Skin of body (tissue), 2 donors: Measurements from ENCODE around the gene OTUD3. TPM values are rescaled to one million over a fixed set of nuclear protein-coding genes. Genes with fewer than 3 reads are reported as not detected.
"Not testable (repeated sequence)": the region's sequence is repeated elsewhere in the genome, so short reads cannot be mapped to it uniquely, and the experiment has no call there.

ENCODE experiments used
- DNase-seq: peaks from one replicate; lab custom pipeline; 2025; lab: John Stamatoyannopoulos, UW
- total RNA-seq: library from RNA; depleted of rRNA; stranded (reverse); fragments of >200 nt; gene quantifications from one replicate; pipeline ENCODE4 v1.2.3, GENCODE V29; 2014

OTUD3 gene
- total RNA-seq, 1 donor from 2014 or later: 11.5 TPM

DNA sequence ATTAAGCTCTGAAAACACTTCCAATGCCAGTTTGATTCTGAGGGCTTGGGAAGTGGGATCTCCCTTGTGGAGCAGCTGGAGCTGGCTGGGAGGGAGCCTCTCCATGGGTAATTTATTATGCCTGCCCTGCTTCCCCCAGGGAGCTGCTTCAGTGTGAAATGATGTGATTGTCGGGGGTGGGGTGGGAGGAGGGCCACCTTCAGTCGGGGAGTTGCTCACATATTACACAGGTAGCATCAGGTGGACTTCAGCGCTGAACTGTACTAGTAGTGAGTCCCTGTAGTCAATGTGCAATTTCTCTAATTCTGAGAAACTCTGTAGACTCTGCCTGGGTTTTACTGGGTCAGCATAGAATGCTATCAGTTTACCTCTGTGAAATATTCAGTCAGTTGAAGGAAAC lies 28.5 kb downstream of the OTUD3 start:
- DNase-seq: no peak

DNA sequence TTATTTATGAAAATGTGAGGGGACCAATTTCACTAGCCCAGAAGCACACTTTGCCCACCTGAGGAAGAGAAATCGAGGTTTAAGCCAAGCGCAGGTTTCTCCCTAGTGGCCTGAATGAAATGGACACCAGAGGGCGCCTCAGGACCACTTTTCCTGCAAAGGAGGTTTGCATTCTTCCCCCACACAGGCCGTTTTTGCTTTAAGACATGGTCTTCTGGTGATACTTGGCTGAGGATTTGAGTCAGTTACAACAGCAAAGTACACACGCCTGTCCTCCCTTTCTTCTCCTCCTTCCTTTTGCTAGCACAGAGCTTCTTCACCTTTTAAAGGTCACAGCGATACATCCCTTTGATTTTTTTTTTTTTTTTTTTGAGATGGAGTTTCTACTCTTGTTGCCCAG lies 35.9 kb downstream of the OTUD3 start:
- peak; percentile 75 for DNase-seq

DNA sequence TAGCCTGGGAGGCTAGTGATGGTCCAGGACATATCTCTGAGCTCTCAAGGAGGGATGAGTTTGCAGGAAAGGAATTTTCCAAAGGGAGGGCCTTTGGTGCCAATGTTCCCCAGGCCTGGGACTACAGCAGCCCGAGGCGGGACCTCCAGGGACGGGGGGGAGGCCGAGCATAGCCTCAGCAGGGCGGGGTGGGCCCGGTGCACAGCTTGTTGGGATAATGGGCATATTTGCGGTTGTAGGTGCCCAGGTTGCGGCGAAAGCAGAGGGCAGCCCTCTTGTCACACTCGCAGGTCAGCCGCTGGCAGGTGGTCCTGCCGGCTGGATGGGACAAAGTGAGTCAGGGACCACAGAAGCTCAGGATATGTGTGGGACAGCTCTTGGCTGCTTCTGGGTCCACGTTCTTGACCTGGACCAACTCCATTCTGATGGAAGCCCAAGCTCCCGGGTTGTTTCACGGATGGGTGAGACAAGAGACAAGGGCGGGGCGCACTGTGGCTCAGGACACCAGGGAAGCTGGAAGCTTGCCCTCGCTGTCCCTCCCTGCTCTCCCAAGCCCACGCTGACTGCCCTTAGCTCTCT lies 38.0 kb downstream of the OTUD3 start:
- no peak for DNase-seq

DNA sequence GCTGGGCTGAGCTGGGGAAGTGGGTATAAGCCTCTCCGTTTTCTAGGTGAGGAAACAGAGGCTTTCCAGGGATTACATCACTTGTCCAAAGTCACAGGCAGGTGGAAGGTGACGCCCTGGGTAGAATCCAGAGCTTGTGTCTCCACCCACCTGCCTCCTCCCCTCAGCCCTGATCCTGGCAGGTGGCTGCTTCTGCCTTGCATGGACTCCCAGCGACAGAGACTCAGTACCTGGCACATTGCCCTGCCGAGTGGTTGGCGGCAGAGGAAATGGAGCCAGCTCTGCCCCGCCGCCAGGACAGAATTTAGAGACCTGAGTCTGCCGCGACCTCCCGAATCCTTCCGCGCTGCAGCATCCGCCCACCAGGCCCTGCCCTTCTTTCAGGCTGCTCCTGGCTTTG lies 39.1 kb downstream of the OTUD3 start:
- no peak for DNase-seq

DNA sequence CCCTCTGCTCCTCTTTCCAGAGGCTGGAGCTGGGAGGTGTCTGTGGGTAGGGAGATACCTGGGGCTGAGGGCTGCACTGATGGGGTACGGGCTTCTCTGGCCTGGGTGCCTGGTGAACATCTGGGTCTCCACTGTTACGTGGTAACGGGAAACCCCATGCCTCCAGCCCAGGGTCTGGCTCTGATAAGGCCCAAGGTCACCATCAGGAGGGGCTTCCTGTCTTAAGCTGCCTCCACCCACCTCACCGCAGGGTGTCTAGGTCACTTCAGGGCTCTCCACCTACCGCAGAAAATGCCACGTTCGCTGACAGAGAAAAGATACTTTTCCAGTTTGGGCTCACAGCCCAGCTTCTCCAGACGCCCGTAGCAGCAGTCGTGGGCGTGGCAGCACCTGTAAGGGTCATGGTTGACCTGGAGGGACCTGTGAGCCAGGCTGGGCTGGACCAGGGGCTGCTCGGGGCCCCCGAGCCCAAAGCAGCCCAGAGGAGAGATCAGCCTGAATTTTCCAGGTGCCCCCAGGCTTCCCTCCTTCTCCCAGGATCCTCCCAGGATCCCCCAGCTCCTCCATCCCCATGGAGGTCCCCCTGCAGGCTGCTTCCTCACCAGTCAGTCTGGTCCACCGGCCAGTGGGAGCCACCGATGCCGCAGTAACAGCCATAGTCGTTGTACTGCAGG lies 40.0 kb downstream of the OTUD3 start:
- DNase-seq: no peak

DNA sequence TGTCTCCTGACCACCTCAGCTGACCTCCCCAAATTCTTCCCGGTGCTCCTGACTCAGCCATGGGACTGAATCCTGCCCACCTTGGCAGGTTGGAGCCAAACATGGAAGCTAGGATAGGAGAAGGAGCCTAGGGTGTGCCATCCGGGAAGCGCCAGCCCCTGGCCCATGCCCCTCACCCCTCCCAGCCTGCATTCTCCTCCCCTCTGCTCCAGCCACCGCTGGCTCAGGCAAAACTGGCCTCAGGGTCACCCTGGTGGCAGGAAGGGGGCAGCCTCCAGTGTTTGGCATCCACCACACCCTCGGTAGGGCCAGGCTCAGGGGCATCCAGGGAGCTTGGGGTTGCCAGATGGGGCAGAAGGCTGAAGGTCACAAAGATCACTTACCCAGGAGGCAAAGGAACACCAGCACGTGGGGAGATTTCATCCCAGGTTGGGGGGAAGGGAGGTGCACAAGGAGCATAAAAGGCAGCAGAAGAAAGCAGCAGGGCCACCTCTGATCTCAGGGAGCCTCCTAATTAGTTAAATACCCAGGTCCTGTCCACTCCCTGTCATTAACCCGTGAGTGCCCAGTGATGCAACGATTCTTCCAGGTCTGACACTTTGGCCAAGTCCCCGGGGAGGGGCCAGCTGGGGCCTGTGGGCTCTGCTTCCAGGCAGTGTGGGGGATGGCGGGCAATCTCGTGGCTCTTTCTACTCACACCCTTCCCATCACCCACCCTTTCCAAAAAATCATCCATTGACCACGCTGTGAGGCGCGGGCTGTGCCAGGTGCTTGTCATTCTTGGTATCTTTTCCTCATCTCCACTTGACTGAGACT lies 41.1 kb downstream of the OTUD3 start, which contains the start of gene PLA2G2E:
Gene PLA2G2E, minus strand, starts transcription at position 481 of the 816 bp plus-strand sequence. Its CDS starts 58 bp downstream, at position 423.
- DNase-seq: no peak

DNA sequence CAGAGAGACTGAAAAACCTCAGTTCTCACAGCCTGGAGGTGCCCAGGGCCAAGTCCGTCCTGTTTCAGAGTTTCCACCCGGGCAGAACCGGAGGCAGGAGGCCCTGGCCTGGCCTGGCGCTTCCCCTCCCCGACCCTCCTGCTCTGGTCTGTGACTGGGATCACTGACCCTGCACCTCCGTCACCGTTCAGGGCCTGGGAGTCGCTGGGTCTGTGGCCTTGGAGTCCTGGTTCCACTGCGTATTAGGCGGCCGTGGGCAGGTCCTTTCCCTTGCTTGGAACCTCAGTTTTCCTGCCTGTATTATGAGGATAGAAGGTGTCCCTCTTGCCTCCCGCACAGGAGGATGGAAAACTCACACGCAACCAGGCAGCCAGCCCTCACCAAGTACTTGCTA lies 41.8 kb downstream of the OTUD3 start:
- DNase-seq: no peak

DNA sequence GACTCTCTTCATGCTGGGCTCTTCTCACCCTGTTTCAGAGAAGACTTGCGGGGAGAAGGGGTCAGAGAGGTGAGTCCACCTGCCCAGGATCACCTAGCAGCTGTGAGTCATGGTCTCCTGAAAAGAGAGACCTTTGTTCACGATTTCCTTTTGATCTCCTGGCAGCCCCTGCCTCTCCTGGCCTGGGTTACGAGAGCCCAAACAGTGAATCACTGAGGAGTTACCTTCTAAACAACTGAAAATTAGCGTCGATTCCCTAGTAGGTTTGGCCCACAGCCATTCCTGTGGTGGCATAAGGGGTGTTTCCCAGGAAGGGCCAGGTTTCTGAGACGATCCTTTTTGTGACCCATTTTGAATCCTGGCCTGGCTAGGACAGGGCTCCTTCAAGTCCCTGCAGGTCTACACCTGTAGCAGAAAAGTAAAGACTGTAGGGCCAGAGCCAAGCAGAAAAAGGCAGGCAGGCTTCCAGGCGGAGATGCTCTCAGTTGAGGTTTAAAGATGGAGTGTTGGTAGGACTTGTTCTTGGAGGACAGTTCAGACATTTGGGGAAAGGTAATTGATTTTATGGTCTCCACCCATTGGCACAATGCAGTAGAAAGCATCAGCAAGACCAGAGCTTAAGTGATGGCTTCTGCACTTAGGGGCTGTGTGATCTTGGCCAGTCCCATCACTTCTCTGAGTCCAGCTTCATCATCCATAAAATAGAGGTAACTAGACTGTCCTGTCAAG lies 43.3 kb downstream of the OTUD3 start:
- DNase-seq: no peak

DNA sequence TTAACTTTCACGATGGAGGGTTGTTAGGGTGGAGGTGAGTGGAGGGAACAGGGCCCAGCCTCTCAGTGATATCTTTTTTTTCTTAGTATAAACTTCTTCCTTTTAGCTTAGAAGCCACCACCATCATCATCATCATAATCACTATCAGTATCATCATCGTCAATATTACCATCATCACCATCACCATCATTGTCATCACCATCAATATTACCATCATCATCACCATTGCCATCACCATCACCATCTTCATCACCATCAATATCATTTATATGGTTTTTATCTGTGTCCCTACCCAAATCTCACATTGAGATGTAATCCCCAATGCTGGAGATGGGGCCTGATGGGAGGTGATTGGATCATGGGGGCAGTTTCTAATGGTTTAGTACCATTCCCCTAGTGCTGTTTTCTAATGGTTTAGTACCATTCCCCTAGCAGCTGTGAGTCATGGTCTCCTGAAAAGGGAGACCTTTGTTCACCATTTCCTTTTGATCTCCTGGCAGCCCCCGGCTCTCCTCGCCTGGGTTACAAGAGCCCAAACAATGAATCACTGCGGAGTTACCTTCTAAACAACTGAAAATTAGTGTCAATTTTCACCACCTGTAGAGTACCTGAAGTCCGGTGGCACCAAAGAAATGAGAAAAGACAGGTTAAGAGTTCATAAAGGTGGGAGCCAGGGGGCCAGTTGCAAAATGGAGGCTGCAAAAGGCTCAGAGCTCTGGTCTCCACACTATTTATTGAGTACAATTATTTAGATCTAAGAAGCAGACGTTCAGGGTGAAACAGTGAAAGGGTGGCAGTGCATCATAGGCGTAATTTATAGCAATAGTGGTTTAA lies 44.3 kb downstream of the OTUD3 start:
- no peak for DNase-seq

DNA sequence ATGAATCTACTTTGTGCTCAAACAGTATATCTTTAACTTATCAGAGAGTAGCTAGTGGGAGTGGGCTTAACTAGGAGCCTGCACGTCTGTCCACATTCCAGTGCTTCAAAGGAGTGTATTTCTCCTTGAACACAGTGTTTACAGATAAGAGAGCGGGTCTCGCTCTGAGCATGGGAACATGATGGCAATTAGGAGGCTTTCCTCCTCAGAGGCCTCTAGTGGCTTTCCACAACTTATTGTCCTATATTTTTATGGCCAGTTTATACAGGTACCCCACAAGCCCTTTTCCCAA lies 44.9 kb downstream of the OTUD3 start:
- not testable (repeated sequence) for DNase-seq

DNA sequence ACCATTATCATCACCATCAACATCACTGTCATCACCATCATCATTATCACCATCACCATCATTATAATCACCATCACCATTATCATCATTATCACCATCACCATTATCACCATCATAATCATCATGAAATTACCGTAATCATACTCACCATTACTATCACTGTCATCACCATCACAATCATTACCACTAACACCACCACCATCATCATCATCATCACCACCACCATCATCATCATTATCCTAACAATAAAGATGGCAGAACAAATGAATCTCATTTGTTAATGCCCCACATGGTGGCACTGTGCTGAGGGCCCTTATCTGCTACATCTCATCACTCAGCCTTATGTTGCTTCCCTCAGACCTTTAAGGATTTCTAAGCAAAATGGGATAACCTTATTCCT lies 50.7 kb downstream of the OTUD3 start:
- no peak for DNase-seq

DNA sequence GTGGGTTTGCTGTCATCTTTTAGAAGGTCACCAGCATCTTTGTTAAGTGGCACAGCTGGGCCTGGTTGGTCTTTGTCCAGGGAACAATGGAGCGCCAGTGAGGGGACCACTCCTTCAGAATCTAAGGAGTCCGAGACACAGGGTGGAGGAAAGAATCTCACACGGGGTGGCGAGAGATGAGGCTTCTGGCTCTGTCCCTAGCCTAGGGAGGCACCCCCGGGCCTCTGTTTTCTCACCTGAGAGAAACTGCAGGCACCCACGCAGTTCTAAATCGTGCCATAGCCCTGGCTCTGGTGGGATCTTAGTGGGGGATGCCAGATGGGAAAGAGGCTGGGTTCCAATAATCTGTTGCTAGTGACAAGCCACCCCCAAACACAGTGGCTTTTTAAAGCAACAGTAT lies 52.1 kb downstream of the OTUD3 start:
- no peak for DNase-seq

DNA sequence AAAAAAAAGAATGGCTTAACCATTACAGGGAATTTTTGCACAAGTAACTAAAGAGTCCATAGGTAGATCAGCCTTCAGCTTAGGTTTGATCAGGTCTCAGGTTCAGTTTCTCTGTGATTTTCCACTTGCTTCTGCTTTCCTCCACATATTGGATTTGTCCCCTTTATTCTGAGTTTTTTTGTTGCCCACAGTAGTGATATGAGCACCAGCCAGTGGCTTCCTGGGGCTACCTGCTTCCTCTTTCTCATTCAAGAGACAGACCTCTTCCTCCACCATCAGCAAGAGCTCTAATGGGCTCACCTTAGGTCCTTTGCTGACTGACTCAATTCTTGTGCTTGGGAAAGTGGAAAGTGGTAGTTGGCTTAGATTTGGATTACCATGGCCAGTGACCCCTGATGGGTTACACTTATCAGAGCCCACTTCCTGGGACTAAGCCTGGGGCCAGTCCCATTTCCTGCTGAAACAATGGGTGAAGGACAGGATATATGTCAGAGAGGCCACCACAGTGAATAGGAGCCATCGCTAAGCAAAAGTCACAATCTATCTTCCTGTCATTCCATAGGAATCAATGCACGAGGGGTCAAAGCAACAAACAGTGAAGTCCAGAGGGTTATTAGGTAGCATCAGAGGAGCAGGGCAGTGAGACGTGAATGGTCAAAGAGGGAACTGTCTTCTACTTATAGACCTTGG lies 54.0 kb downstream of the OTUD3 start:
- DNase-seq: no peak

DNA sequence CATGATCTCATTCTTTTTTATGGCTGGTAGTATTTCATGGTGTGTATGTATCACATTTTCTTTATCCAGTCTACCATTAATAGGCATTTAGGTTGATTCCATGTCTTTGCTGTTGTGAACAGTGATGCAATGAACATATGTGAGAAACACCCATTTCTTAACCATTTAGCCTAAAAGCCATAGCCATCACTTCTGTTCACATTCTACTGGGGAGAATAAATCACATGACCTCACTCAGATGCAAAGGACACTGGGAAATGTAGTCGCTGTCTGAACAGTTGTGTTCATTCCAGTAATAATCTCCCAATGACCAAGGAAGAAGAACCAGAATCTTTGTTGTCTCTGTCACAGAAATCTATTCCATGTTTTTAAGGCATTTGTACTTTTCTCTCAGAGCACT lies 56.3 kb downstream of the OTUD3 start:
- DNase-seq: peak; percentile 39

DNA sequence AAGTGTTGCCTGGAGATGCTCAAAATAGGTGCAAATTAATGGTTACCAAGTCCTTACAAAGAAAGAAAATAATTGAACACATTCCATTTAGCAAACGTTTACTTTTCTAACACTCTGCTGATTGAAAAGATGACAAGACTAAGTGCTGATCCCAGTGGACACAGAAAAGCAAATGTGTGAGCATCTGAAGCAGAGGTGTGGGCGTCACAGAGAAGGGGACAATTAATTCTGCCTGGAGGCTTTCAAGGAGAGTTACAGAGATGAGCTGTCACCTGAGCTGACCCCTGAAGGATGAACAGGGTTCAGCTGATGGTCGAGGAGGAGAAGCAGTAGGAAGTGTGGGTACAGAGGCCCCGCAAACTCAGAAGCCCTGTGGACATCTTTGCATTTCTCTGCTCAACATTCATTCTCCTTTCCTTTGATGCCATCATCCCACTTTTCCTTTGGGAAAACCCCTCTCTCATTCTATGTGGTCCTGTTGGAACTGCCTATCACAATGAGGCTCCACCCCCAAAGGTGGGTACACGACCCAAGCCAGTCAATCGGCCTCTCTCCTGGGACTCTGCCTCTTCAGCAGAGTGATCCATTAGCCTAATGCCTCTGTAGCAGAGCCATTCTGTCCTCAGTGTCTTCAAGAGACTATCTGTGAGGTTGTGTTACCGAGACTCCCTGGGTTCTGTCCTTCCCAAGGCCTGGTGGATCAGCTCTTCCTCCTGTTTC lies 58.5 kb downstream of the OTUD3 start:
- no peak for DNase-seq

DNA sequence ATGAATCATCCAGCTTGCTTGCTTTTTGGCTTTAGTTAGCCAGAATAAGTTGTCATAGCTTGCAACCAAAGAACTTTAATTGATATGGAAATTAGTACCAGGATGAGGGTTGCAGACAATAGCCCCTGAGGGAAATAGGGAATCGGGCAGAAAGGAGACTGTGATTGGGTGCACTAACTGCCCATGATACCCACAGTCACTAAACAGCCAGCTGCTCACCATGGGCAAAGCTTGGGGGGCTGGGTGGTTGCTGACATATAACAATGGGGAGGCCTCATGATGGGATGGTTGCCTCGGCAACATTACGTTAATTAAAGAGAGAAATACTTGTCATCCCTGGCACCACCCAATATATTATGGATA lies 59.0 kb downstream of the OTUD3 start:
- DNase-seq: no peak

DNA sequence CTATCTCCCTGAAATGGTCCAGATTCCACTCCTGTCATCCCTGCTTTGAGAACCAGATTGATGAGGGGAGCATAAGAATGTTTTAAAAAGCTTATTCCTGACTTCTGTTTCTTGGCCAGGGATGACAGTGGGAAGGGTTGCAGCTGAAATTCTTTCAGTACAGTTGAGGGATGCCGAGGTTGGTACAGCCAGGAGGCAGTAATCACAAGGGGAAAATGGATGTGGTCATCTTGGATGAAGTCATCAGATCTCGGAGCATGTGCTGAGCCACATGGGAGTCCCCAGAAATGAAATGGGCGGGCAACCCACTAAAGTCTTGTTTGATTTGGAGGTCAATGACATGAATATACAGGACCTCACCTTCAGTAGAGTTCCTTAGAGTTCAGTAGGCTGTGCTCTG lies 59.9 kb downstream of the OTUD3 start:
- no peak for DNase-seq

DNA sequence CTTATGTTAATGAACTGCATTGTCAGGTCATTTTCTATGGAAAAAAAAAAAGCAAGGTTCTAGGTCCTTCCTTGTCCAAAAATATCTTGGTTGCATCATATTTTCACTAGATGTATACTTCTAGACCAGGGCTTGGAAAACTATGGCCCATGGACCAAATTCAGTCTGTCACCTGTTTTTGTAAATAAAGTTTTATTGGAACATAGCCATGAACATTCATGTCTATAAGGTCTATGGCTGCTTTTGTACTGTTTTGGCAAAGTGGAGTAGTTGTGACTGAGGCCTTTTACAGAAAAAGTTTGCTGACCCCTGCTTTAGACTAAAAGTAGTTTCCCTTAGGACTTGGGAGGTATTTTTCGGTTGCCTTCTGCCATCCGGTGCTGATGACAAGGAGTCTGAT lies 60.5 kb downstream of the OTUD3 start:
- no peak for DNase-seq

DNA sequence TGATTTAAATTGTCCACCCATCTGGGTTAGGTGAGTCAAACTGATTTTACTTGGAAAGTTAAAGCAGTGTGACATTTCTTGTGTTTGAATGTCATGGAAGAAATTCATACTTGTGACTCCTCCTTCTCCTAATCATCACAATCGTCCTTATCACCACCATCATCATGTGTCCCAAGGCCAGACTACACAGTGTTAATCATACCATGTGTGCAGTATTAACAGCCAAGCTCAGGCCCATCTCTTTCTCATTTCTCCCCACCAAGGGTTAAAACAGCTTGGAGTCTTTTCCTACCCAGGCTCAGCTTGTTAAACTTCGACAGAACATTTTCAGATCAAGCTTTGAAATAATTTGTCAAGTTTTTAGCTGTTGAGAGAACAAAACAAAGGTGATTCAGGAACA lies 63.7 kb downstream of the OTUD3 start:
- no peak for DNase-seq

DNA sequence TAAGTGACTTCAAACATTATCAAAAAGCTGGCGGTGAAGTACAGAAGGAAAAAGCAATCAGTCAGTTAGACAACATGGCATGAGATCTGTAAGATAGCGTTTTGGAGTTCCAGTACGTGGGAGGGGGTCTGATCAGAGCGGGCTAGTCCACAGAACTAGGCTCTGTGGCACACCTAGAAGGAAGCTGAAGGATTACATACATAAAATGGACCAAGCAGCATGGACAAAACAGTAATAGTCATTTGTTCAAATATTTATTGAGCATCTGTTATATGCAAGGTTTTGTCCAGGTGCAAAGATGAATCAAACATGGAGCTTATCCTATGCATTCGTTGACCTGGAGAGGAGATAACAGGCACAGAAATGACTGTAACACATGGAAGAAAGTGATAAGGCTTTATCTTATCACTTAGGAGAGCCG lies 64.1 kb downstream of the OTUD3 start:
- no peak for DNase-seq
